GM12801 (cell line): ENCODE measurements around the gene KLF18.

Experiments
- CTCF ChIP-seq: IDR thresholded peaks from one replicate; pipeline ENCODE4 v1.5.1; 2011; ENCODE audit warnings: control low read depth; ENCODE audit not compliant: insufficient read length; ENCODE audit errors: extremely low read depth

Gene KLF18

GRCh38 chr1:44089371-44090048, 51.9 kb downstream of the KLF18 start:
- no peak for TF ChIP-seq CTCF
